GM12878 (cell line): ENCODE measurements around the gene RGS19. TPM values are rescaled to one million over a fixed set of nuclear protein-coding genes. Genes with fewer than 3 reads are reported as not detected.

Experiments
- ATAC-seq: fragments of 200-7000 bp; cut with Tn5 transposase; 3 replicates; pipeline ENCODE4 v1.9.1; 2020; ENCODE audit warnings: mild to moderate bottlenecking, moderate library complexity
- BruUV-seq: library from RNA; stranded (reverse); fragments of 400-500 nt; replicated peaks from 2 replicates; lab custom pipeline; 2021; lab: Mats Ljungman, UMichigan
- CTCF ChIA-PET: fragments of 300-600 bp; sonication (Branson Sonifier 250); formaldehyde crosslinking; extraction: SDS; loops from one replicate; lab custom pipeline; 2021; ENCODE audit warnings: inconsistent platforms; lab: Yijun Ruan, JAX
- POLR2A ChIA-PET: fragments of 350-600 bp; formaldehyde crosslinking; extraction: SDS; loops from one replicate; lab custom pipeline; 2021; ENCODE audit warnings: inconsistent platforms; lab: Charles Lee
- RAD21 ChIA-PET: fragments of 300-600 bp; sonication (Branson Sonifier 250); formaldehyde crosslinking; loops from one replicate; lab custom pipeline; 2023; ENCODE audit warnings: antibody characterized with exemption; ENCODE audit not compliant: unreplicated experiment; lab: Charles Lee
- SMC1A ChIA-PET: fragments of 300-600 bp; sonication (Branson Sonifier 250); formaldehyde crosslinking; loops from one replicate; lab custom pipeline; 2023; ENCODE audit not compliant: unreplicated experiment, uncharacterized antibody; lab: Charles Lee
- DNase-seq: peaks from one replicate; pipeline ENCODE4 v3.0.0-alpha.2; 2011; ENCODE audit warnings: low read depth, low spot score
- FAIRE-seq: peaks from 3 replicates; lab custom pipeline; 2011; peaks lifted over from hg19 to GRCh38; lab: Jason Lieb, UNC
- H2AFZ ChIP-seq: 2 replicates; pipeline ENCODE4 v1.6.0; 2011; ENCODE audit warnings: low read depth, low read length, control low read depth; ENCODE audit not compliant: control insufficient read depth
- H3K27ac ChIP-seq: 2 replicates; pipeline ENCODE4 v1.5.1; 2011; ENCODE audit warnings: control low read depth; ENCODE audit not compliant: control insufficient read depth, insufficient read depth
- H3K27me3 ChIP-seq, 2 experiments: replicated peaks in 1 of 2; 2 replicates each; pipeline versions ENCODE4 v1.6.0 to v1.6.1; 2011; ENCODE audit warnings: low read length in 1 of 2; ENCODE audit not compliant: control insufficient read depth in 2 of 2, insufficient read depth in 2 of 2
- H3K36me3 ChIP-seq, 2 experiments: 2 replicates each; pipeline ENCODE4 v1.5.1; 2011; ENCODE audit warnings: low read length in 1 of 2; ENCODE audit not compliant: control insufficient read depth in 2 of 2, insufficient read depth in 2 of 2
- H3K4me1 ChIP-seq: 2 replicates; pipeline ENCODE4 v1.6.1; 2011; ENCODE audit warnings: mild to moderate bottlenecking, low read length, moderate library complexity, mixed read lengths; ENCODE audit not compliant: control insufficient read depth, insufficient read depth
- H3K4me2 ChIP-seq: 2 replicates; pipeline ENCODE4 v1.6.0; 2011; ENCODE audit warnings: control low read depth; ENCODE audit not compliant: control insufficient read depth, insufficient read depth
- H3K4me3 ChIP-seq: fragments of 200-600 bp; sonication (generic); 2 replicates; pipeline ENCODE4 v1.5.1; 2016
- H3K79me2 ChIP-seq: 2 replicates; pipeline ENCODE4 v1.6.0; 2011; ENCODE audit warnings: low read length; ENCODE audit not compliant: control insufficient read depth, insufficient read depth
- H3K9ac ChIP-seq: 2 replicates; pipeline ENCODE4 v1.8.0; 2011; ENCODE audit warnings: low read length, control low read depth, mixed read lengths; ENCODE audit not compliant: control insufficient read depth, insufficient read depth
- H3K9me3 ChIP-seq: replicated peaks from 3 replicates; pipeline ENCODE4 v1.5.1; 2011; ENCODE audit warnings: mild to moderate bottlenecking, low read length; ENCODE audit not compliant: control insufficient read depth, insufficient read depth
- H4K20me1 ChIP-seq: 2 replicates; pipeline ENCODE4 v1.6.0; 2011; ENCODE audit not compliant: control insufficient read depth, insufficient read depth
- ATF3 ChIP-seq: IDR thresholded peaks from 2 replicates; pipeline ENCODE4 v1.6.1; 2011; ENCODE audit warnings: low read depth, mild to moderate bottlenecking, low read length, moderate library complexity, borderline replicate concordance; ENCODE audit errors: extremely low read depth
- CBX3 ChIP-seq: fragments of 200-600 bp; sonication (generic); IDR thresholded peaks from 2 replicates; pipeline ENCODE4 v1.6.1; 2016; ENCODE audit warnings: low read depth, borderline replicate concordance
- FOXK2 ChIP-seq: fragments of 450-650 bp; IDR thresholded peaks from 2 replicates; pipeline ENCODE4 v1.6.1; 2017; ENCODE audit warnings: mild to moderate bottlenecking, moderate library complexity
- JUND ChIP-seq: IDR thresholded peaks from 2 replicates; pipeline ENCODE4 v1.6.1; 2012; ENCODE audit warnings: low read depth, mild to moderate bottlenecking, low read length, improper control_type of control experiment, moderate library complexity
- KLF5 ChIP-seq: fragments of 450-650 bp; IDR thresholded peaks from 2 replicates; pipeline ENCODE4 v1.6.1; 2014; ENCODE audit warnings: mild to moderate bottlenecking; ENCODE audit not compliant: partially characterized antibody
- PKNOX1 ChIP-seq: fragments of 450-650 bp; IDR thresholded peaks from 2 replicates; pipeline ENCODE4 v1.6.1; 2016; ENCODE audit warnings: mild to moderate bottlenecking
- SMAD5 ChIP-seq: IDR thresholded peaks from 2 replicates; pipeline ENCODE4 v1.6.1; 2016; ENCODE audit warnings: antibody characterized with exemption, low read depth
- SRF ChIP-seq, 2 experiments: IDR thresholded peaks; 2 replicates each; pipeline ENCODE4 v1.6.1; 2011; ENCODE audit warnings: low read depth in 2 of 2, low read length in 2 of 2, mild to moderate bottlenecking in 1 of 2, moderate library complexity in 1 of 2
- ZBTB11 ChIP-seq: fragments of 450-650 bp; formaldehyde crosslinking; IDR thresholded peaks from 2 replicates; pipeline ENCODE4 v1.5.0; 2022; ENCODE audit warnings: mild to moderate bottlenecking, missing genetic modification characterization
- ZNF384 ChIP-seq: IDR thresholded peaks from 2 replicates; pipeline ENCODE4 v1.6.1; 2012; ENCODE audit warnings: low read depth, mild to moderate bottlenecking, low read length, improper control_type of control experiment, borderline replicate concordance
- WGBS: methylation state at CpG from one replicate; pipeline ENCODE4 v1.1.6; 2016; ENCODE audit warnings: low lambda C conversion rate; ENCODE audit not compliant: insufficient replicate concordance, insufficient coverage; ENCODE audit errors: missing lambda C conversion rate; 5-methylcytosine and 5-hydroxymethylcytosine counted together
- in situ Hi-C: fragments of 300-500 bp; cut with MboI; formaldehyde crosslinking; loops from 9 replicates; pipeline ENCODE4 v1.14.3; 2018; ENCODE audit warnings: mixed read lengths
- intact Hi-C: fragments of 100-400 bp; cut with micrococcal nuclease; formaldehyde crosslinking; loops from one replicate; pipeline ENCODE4 v1.14.2; 2022; ENCODE audit not compliant: unreplicated experiment
- polyA plus RNA-seq, 11 experiments: library from polyadenylated mRNA; depleted of rRNA in 4 of 11; unstranded in 6 of 11; stranded (reverse) in 5 of 11; fragments of >200 nt; fragmentation: Nextera tagmentation in 4 of 11; fragmentation: Illumina TruSeq in 1 of 11; extraction: Ambion mirVana in 4 of 11; extraction: Trizol in 1 of 11; gene quantifications; 1 replicate in 1 of 11; 2 replicates in 10 of 11; pipeline versions ENCODE4 v1.2.1 to v1.2.3, GENCODE V29; 2011 to 2016; ENCODE audit warnings: inconsistent platforms in 2 of 11, missing spikeins in 2 of 11, low read depth in 1 of 11
- total RNA-seq, 4 experiments: library from RNA; depleted of rRNA in 3 of 4; stranded (reverse); fragments of >200 nt in 3 of 4; fragmentation: Illumina TruSeq in 1 of 4; extraction: Trizol in 1 of 4; gene quantifications; 2 replicates each; pipeline versions ENCODE4 v1.2.1 to v1.2.3, GENCODE V29; 2013 to 2021

RGS19 gene
- total and polyA plus RNA-seq, 10 of the 15 experiments (the other 5 are each of a cell fraction or from before 2014, with no cell fraction given): 0.82 to 62.4 (median 39.8) TPM

- TF ChIP-seq ZBTB11 (CRISPR knock-in tag) (no peak), JUND (no peak), SRF (IDR thresholded peaks at IDR 0.05; ENCODE audit: low read depth in 2 of 2, low read length in 2 of 2) (no peak)
These were observed 48.8 kb downstream of the RGS19 start (continued) for GRCh38 chr20:64030371-64031134.

GRCh38 chr20:64029293-64030117 lies 49.8 kb downstream of the RGS19 start:
- ChIA-PET RAD21 (no interaction called here), SMC1A (interaction anchor here (0.7 kb wide), 1 partner anchor 9 kb away, joined by 3 read pairs; no protein-coding TSS in a partner anchor), CTCF (no interaction called here), POLR2A (no interaction called here)
- H3K9ac ChIP-seq: no peak overlapping the region
- no peak for DNase-seq
- H2AFZ ChIP-seq: no peak overlapping the region
- in situ Hi-C loops (no loop called here), intact Hi-C loops (no loop called here)
- no peak overlapping the region for H3K27ac ChIP-seq
- no peaks in the 10 kb centered on the region for H3K9me3 ChIP-seq
- H3K4me3 ChIP-seq: no peak overlapping the region
- peaks cover 8% of the 10 kb centered on the region for H3K4me1 ChIP-seq
- H3K4me2 ChIP-seq: no peak overlapping the region
- no peak for FAIRE-seq
- 97% methylated on average over 38 of the region's 38 CpGs for WGBS
- no TSS peak for BruUV-seq
- H3K36me3 ChIP-seq: peaks cover 44 to 57% of the 10 kb centered on the region in 2 experiments
- H3K79me2 ChIP-seq: no peaks in the 10 kb centered on the region
- no peaks in the 10 kb centered on the region for H3K27me3 ChIP-seq
- H4K20me1 ChIP-seq: no peaks in the 10 kb centered on the region
- no peak for ATAC-seq
- TF ChIP-seq FOXK2 (no peak), ZBTB11 (CRISPR knock-in tag) (no peak), SMAD5 (no peak), ATF3 (no peak), CBX3 (no peak), KLF5 (no peak), ZNF384 (no peak), PKNOX1 (no peak)
